GM21576 (cell line): Measurements from ENCODE around the gene WDR93.

ENCODE experiments used
- ATAC-seq: cut with Tn5 transposase; IDR thresholded peaks from one replicate; pipeline ENCODE4 v1.9.1; 2021; ENCODE audit warnings: mild to moderate bottlenecking, moderate library complexity; ENCODE audit not compliant: unreplicated experiment

Gene WDR93

DNA sequence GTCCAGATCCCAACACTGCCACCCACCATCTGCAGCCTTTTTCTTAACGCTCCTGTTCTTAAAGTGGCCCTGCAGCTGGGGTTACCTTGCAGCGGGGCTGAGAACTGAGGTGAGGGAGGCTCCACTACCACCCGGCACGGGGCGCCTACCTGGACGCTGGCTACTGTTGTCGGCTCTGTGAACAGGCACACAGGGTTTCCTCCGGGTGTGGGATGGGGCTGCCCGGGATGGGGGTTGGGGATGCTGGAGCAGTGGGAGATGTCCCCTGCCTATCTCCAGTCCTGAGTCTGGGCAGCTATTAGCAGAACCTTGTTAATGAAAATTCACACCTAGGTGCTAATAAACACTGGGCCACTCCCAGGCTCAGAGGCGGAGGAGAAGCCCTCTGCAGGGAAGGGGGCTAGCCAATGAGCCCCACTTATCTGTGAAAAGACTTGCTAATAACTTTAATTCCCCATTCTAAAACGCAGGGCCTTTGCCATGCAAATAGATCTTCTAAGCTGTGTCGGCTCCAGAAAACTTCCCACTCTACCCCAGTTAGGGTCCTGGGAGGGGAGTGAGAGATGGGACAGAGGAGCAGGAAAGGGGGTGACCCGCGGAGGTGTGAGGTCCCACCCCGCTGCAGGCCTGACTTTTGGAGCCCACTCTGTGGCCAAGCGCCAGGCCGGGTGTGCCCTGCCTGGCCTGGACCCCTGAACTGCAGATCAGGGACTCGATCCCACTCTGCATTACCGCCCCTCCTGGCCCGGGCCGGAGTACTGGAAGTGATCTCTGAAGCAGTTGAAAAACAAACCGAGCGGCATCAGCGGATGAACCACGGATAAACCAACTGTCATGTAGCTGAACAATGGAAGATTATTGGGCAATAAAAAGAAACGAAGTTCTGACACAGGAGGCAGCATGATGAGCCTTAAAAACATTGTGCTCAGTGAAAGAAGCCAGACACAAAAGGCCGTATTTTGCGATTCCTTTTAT is 57.4 kb downstream of the WDR93 start:
- ATAC-seq: no peak

DNA sequence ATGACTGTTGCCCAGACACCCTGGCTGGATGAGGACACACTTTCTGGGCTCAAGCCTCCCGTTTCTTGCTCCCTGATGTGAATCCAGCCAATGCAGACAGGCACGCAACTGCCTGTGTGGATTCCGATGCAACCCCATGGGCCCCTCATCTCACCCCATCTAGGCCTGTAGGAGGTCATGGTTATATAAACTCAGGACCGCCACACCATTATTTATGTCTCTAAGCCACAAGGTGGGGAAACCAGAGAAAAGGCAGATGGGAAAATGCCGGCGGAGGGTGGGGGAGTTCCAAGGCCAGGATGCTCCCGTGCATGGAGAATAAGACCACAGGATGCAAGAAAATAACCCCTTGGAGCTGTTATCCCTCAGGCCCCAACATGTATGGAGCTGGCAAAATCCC is 58.4 kb downstream of the WDR93 start:
- no peak for ATAC-seq

DNA sequence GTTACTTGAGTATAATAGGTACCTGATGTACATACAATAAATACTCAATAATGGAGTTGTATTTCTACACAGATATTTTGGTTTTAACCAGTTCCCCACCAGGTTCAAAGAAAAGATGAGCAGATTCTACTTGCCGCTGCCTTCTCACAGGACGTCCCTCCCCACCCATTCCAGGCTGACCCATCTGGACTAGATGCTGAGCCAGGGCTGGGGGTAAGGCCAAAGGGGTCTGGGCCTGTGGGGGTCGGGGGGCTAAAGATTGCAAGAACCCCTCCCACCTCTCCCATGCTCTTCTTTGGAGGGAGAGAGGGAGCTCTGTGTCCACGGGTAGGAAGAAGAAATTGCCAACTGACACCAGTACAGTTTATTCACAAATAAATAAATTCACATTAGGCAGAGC is 58.9 kb downstream of the WDR93 start:
- no peak for ATAC-seq

DNA sequence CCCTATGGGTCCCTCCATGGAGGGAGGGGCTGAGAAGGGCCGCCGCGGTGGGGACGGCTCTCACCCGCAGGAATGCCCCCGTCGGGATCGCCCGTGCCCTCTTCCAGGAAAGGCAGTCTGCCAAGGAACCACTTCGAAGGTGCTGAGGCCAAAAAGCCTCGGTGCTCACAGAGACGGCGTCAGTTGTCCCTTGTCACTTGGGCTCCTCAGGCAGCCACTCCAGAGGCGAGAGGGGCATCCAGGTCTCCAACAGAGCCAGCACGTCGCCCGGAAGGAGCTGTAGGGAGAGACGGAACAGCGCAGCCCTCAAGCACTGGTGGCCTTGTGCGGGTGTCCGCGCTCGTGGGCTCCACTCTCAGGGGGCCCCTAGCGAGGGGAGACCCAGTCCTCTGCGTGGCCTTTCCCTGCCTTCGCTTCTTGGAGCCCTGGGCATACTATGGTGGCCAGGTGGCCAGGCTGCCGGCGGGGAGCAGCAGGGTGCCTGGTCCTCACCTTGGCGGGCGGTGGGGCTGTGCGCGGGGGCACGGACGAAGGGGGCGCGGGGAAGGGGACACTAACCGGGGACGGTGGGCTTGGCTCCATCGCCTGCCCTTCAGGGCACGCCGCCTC is 59.4 kb downstream of the WDR93 start:
- no peak for ATAC-seq

DNA sequence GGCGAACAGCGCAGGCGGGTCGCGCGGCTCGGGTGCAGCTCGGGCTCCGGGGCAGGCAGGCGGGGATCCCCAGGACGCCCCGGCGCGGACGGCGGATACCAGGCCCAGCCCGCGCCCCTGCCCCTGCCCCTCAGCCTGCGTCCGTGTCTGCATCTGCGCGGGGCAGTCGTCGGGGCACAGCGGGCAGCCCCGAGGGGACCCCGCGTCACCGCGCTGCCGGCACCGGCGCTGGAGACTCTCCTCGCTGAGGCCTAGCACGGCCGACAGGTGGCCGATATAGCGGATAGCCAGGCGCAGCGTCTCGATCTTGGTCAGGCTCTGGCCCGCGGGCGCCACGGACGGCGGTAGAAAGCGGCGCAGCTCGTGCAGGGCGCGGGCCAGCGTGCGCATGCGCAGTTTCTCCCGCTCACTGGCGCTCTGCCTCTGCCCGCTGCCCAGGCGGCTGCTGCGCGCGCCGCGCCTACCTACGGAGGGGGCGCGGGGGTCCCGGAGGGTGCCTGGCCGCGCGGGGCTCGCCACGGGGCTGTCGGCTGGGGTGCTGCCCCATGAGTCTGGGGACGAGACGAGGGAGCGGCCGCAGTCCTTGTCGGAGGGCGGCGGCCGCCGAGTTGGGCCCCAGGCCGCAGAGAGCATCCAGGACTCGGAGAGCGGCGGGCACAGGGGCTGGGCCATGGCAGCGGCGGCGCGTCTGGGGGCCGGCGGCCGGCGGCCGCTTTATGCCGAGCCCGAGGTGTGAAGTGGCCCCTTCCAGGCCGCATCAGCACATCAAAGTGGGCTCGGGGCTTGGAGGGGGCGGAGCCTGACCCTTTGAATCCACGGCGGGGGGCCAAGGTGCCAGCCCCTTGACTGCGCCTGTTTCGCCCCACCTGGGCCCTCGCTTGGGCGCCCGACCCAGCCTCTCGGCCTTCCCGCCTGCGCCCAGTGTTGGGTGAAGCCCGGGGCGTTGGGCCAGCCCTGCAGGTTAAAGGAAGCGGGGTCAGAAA is 60.2 kb downstream of the WDR93 start, which contains the start of gene MESP1:
Gene MESP1 (minus strand): TSS at position 690 of the 983 bp plus-strand sequence. CDS start 18 bp downstream, at position 672.
- ATAC-seq: peak; percentile 91

DNA sequence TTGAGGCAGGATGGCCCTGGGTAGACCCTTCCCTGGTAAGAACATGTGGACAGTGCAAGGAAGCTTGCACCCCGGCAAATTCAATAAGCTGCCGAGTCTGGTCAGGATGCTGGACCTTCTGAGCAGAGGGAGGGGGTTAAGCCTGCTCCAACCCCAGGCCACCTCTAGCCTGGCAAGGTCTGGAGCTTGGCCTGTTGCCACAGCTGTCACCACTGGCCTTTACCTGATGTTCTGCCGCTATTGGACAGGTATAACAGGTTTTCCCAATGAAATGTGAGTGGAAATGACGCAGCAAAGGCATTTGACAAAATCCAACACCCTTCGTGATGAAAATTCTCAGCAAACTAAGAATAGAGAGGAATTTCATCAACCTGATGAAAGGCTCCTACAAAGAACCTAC is 61.1 kb downstream of the WDR93 start:
- ATAC-seq: no peak

GRCh38 chr15:89753855-89754254 is 63.2 kb downstream of the WDR93 start:
- no peak for ATAC-seq

DNA sequence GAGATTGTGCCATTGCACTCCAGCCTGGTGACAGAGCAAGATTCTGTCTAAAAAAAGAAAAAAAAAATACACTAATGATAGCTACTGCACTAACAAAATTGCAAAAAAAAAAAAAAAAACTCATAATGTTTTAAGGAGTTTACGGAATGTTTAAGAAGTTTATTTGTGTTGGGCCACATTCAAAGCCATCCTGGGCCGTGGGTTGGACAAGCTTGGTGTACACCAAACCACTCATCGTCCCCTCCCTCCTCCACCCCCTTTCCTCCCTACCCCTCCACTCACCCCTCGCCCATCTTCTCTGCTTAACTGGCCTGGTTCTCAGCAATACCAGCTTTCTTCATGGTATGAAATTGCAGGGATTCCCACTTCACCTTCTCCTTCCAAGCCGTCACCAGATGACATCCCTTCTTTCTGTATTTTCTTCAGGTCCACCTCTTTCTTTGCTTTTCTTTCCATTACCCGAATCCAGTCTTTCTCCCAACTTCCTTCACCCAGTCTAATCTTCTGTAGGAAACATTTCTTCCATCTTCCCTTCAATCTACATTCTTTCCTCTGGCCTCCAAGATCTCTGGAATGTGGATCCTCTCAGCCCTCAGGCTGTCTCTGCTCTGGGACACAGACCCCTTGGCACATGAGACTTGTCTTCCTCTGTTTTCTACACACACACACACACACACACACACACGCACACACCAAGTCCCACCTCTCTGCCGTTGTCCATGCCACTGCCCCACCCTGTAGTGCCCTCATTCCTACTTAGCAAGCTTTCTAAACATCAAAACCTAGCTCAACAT is 63.9 kb downstream of the WDR93 start:
- ATAC-seq: no peak

DNA sequence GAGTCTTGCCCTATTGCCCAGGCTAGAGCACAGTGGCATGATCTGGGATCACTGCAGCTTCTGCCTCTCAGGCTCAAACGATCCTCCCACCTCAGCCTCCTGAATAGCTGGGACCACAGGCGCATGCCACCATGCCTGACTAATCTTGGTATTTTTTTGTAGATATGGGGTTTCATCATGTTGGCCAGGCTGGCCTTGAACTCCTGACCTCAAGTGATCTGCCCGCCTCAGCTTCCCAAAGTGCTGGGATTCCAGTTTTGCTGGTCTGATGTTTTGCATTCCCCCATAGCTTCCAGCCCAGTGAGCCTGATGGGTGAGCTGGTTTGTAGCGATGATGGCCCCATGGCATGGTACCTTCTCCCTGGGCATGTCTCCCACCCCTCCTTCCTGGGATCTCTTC is 65.1 kb downstream of the WDR93 start:
- no peak for ATAC-seq

DNA sequence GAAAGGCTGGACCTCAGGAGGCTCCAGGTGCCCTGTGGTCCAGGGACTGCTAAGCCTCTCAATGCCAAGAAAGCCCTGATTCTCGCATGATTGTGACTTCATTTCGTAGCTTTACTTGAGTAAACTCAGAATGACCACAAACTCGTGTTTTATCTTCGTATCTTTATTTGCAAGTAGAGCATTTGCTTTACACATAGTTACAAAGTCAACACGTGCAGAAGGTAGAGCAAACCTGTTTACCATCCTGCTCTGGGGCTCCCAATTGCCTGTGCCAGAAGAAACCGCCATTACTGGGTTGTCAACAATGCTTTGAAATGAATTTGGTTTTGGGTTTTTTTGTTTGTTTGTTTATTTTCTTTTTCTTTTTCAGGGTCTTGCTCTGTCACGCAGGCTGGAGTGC is 66.3 kb downstream of the WDR93 start:
- no peak for ATAC-seq

DNA sequence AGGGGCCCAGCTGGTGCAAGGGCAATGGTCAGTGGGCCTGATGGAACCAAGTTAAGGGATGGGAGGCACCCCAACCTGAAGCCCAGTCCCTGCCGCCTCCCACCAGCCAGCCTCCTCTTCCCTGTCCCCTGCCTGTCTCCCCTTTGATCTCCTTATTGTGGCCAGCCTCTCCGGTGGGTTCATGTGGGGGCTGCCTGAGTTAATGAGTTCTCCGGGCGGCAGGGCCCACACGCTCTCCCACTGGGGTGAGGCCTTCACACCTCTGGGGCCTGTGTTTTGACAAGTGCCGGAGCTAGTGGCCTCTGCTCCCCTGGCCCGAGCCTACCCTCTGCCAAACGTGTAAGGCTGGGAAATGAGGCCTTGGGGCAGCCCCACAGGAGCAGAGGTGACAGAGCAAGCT is 67.7 kb downstream of the WDR93 start:
- no peak for ATAC-seq

DNA sequence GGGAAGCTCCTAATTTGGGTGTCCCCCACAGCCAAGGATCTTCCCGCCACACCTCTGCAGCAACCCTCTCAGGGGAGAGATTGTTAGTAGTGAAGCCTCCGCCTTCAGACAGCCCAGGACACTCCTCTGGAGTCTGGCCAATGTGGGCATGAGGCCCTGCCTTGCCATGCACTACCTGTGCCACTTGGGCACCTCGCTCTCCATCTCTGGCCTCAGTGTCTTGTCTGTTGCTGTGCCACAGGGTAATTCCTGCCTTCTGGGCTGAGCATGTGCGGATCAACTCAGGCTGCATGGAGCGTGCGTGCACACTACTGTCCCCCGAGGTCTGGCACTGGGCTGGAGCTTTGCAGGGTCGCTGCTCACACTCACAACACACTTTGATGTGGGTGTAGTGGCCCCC is 68.4 kb downstream of the WDR93 start:
- ATAC-seq: no peak

DNA sequence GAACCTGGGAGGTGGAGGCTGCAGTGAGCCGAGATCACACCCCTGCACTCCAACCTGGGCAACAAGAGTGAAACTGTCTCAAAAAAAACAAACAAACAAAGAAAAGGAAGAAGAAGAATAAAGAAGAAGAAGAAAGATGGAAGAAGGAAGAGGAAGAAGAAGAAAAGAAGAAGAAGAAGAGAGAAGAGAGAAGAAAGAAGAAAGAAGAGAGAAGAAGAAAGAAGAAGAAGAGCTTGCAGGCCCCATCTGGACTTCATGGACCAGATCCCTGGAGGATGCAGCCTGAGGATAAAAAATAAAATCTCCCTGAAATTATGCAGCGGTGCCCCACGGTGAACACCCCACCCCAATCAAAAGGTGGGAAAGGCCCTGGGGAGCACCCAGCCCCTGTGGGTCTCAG is 69.2 kb downstream of the WDR93 start:
- no peak for ATAC-seq

GRCh38 chr15:89760303-89761008 is 69.8 kb downstream of the WDR93 start:
- peak; percentile 65 for ATAC-seq

- ATAC-seq: peak; percentile 63
These were observed 70.6 kb downstream of the WDR93 start for GRCh38 chr15:89761009-89761831.

- no peak for ATAC-seq
These were observed 71.3 kb downstream of the WDR93 start for GRCh38 chr15:89761929-89762328.

- ATAC-seq: no peak
These were observed 75.1 kb downstream of the WDR93 start for GRCh38 chr15:89765694-89766093.
